K562 (cell line): Measurements from ENCODE around the gene OXTR. TPM values are rescaled to one million over a fixed set of nuclear protein-coding genes. Genes with fewer than 3 reads are reported as not detected.

Experiments used
- ATAC-seq: fragments of 200-7000 bp; cut with Tn5 transposase; 3 replicates; pipeline ENCODE4 v1.9.1; 2020; ENCODE audit warnings: moderate library complexity
- BruUV-seq: library from RNA; stranded (reverse); fragments of 400-500 nt; replicated peaks from 2 replicates; lab custom pipeline; 2021; lab: Mats Ljungman, UMichigan
- CTCF ChIA-PET: fragments of 300-600 bp; formaldehyde crosslinking; extraction: SDS; loops from one replicate; lab custom pipeline; 2021; ENCODE audit warnings: low intra/inter-chr PET ratio; lab: Yijun Ruan, JAX
- POLR2A ChIA-PET: fragments of 300-600, 350-650 bp; sonication (Branson Sonifier 250); formaldehyde crosslinking; extraction: SDS; loops from one replicate; lab custom pipeline; 2021; ENCODE audit warnings: antibody characterized with exemption, inconsistent platforms; lab: Yijun Ruan, JAX
- DNase-seq, 4 experiments: peaks; one replicate each; pipeline versions ENCODE4 v3.0.0 to v3.0.0-alpha.2; 2011 to 2018; ENCODE audit warnings: low spot score in 3 of 4, mixed read lengths in 3 of 4; ENCODE audit errors: extremely low read depth in 1 of 4
- FAIRE-seq: peaks from 2 replicates; lab custom pipeline; 2011; peaks lifted over from hg19 to GRCh38; lab: Jason Lieb, UNC
- H2AFZ ChIP-seq: 2 replicates; pipeline ENCODE4 v1.6.0; 2011; ENCODE audit warnings: low read depth, low read length, control low read depth, inconsistent platforms
- H3K27ac ChIP-seq: fragments of 200-600 bp; 3 replicates; pipeline ENCODE4 v1.8.0; 2011; ENCODE audit warnings: low read depth, mild to moderate bottlenecking, control low read depth, inconsistent platforms, low read length, moderate library complexity, mixed read lengths; ENCODE audit errors: extremely low read depth
- H3K27me3 ChIP-seq, 2 experiments: fragments of 300-600 bp in 1 of 2; 2 replicates in 1 of 2; 3 replicates in 1 of 2; pipeline versions ENCODE4 v1.6.0 to v1.8.0; 2011; ENCODE audit warnings: inconsistent platforms in 2 of 2, low read length in 2 of 2, mild to moderate bottlenecking in 1 of 2, mixed read lengths in 1 of 2, moderate library complexity in 1 of 2; ENCODE audit not compliant: control insufficient read depth in 2 of 2, insufficient read depth in 2 of 2
- H3K36me3 ChIP-seq: fragments of 300-600 bp; 3 replicates; pipeline ENCODE4 v1.8.0; 2011; ENCODE audit warnings: mild to moderate bottlenecking, low read length, inconsistent platforms; ENCODE audit not compliant: control insufficient read depth, insufficient read depth
- H3K4me1 ChIP-seq, 2 experiments: fragments of 200-600 bp in 1 of 2; replicated peaks in 1 of 2; 2 replicates in 1 of 2; 3 replicates in 1 of 2; pipeline versions ENCODE4 v1.5.1 to v1.8.0; 2011; ENCODE audit warnings: inconsistent platforms in 2 of 2, low read length in 2 of 2, mild to moderate bottlenecking in 1 of 2, mixed read lengths in 1 of 2, moderate library complexity in 1 of 2; ENCODE audit not compliant: control insufficient read depth in 2 of 2, insufficient read depth in 2 of 2
- H3K4me2 ChIP-seq: 2 replicates; pipeline ENCODE4 v1.6.1; 2011; ENCODE audit warnings: low read length, control low read depth, inconsistent platforms, mixed read lengths; ENCODE audit not compliant: insufficient read depth
- H3K4me3 ChIP-seq: fragments of 200-600 bp; sonication (generic), shearing (Covaris generic); 2 replicates; pipeline ENCODE4 v1.5.1; 2016; ENCODE audit warnings: control low read depth, inconsistent platforms
- H3K79me2 ChIP-seq: fragments of 200-600 bp; 3 replicates; pipeline ENCODE4 v1.8.0; 2011; ENCODE audit warnings: low read length, inconsistent platforms; ENCODE audit not compliant: control insufficient read depth, insufficient read depth
- H3K9ac ChIP-seq, 2 experiments: 2 replicates each; pipeline versions ENCODE4 v1.6.0 to v1.6.1; 2011; ENCODE audit warnings: low read depth in 2 of 2, low read length in 2 of 2, control low read depth in 1 of 2, inconsistent platforms in 1 of 2, mild to moderate bottlenecking in 1 of 2, mixed read lengths in 1 of 2; ENCODE audit not compliant: insufficient read depth in 1 of 2
- H3K9me1 ChIP-seq: one replicate; pipeline ENCODE4 v1.6.0; 2011; ENCODE audit warnings: inconsistent platforms, mild to moderate bottlenecking, low read length, moderate library complexity; ENCODE audit not compliant: control insufficient read depth, insufficient read depth
- H3K9me3 ChIP-seq: replicated peaks from 2 replicates; pipeline ENCODE4 v1.5.1; 2011; ENCODE audit warnings: low read depth, low read length, inconsistent platforms; ENCODE audit not compliant: control insufficient read depth, insufficient read depth
- H4K20me1 ChIP-seq: replicated peaks from 2 replicates; pipeline ENCODE4 v1.6.1; 2011; ENCODE audit warnings: low read length, inconsistent platforms, mixed read lengths; ENCODE audit not compliant: control insufficient read depth, insufficient read depth
- BDP1 ChIP-seq: IDR thresholded peaks from 3 replicates; pipeline ENCODE4 v1.6.1; 2011; ENCODE audit not compliant: insufficient read length, insufficient read depth
- ETV5 ChIP-seq: sonication (generic); formaldehyde crosslinking; IDR thresholded peaks from 2 replicates; pipeline ENCODE4 v1.4.0; 2020; ENCODE audit warnings: low read depth, mild to moderate bottlenecking, missing genetic modification reagents
- GABPB1 ChIP-seq: sonication (generic); formaldehyde crosslinking; IDR thresholded peaks from 2 replicates; pipeline ENCODE4 v1.8.0; 2022; ENCODE audit warnings: mild to moderate bottlenecking, missing genetic modification reagents
- HNRNPLL ChIP-seq: fragments of 200-400 bp; formaldehyde crosslinking; IDR thresholded peaks from 2 replicates; pipeline ENCODE4 v1.6.1; 2017; ENCODE audit warnings: low read length, low read depth, mild to moderate bottlenecking; ENCODE audit not compliant: poor library complexity, severe bottlenecking
- MAFF ChIP-seq: IDR thresholded peaks from 2 replicates; pipeline ENCODE4 v1.6.1; 2012; ENCODE audit warnings: low read length, improper control_type of control experiment
- MEIS2 ChIP-seq: fragments of 450-650 bp; IDR thresholded peaks from 2 replicates; pipeline ENCODE4 v1.6.1; 2014; ENCODE audit warnings: mild to moderate bottlenecking; ENCODE audit not compliant: partially characterized antibody
- NFIX ChIP-seq: fragments of 250-450 bp; sonication (Bioruptor Pico); IDR thresholded peaks from 2 replicates; pipeline ENCODE4 v1.4.0; 2020; ENCODE audit warnings: low read depth, mild to moderate bottlenecking, moderate library complexity
- NFRKB ChIP-seq: fragments of 450-650 bp; IDR thresholded peaks from 2 replicates; pipeline ENCODE4 v1.6.1; 2016; ENCODE audit warnings: low read depth
- PHB2 ChIP-seq: fragments of 450-650 bp; IDR thresholded peaks from 2 replicates; pipeline ENCODE4 v1.6.1; 2017; ENCODE audit warnings: low read depth
- POLR2B ChIP-seq: fragments of 450-650 bp; IDR thresholded peaks from 2 replicates; pipeline ENCODE4 v1.6.1; 2018; ENCODE audit warnings: low read depth; ENCODE audit not compliant: partially characterized antibody
- SIX5 ChIP-seq, 2 experiments: IDR thresholded peaks; 2 replicates each; pipeline ENCODE4 v1.6.1; 2011; ENCODE audit warnings: low read length in 2 of 2, borderline replicate concordance in 1 of 2, low read depth in 1 of 2, mild to moderate bottlenecking in 1 of 2, moderate library complexity in 1 of 2; ENCODE audit not compliant: insufficient read depth in 1 of 2
- SMAD1 ChIP-seq: fragments of 150-350 bp; IDR thresholded peaks from 2 replicates; pipeline ENCODE4 v1.6.1; 2014; ENCODE audit warnings: low read length, low read depth; ENCODE audit not compliant: partially characterized antibody
- SNIP1 ChIP-seq: fragments of 450-650 bp; IDR thresholded peaks from 2 replicates; pipeline ENCODE4 v1.7.1; 2017; ENCODE audit warnings: low read depth, mild to moderate bottlenecking
- SOX6 ChIP-seq: fragments of 450-650 bp; IDR thresholded peaks from 2 replicates; pipeline ENCODE4 v1.6.1; 2014; ENCODE audit warnings: mild to moderate bottlenecking
- ZFX ChIP-seq: sonication (generic); formaldehyde crosslinking; IDR thresholded peaks from 2 replicates; pipeline ENCODE4 v1.8.0; 2022; ENCODE audit warnings: mild to moderate bottlenecking, missing genetic modification reagents, moderate library complexity
- WGBS: fragments of 100-300 bp; shearing (Covaris generic); methylation state at CpG from one replicate; pipeline ENCODE4 v1.1.6; 2016; ENCODE audit warnings: low coverage, mixed read lengths; ENCODE audit not compliant: insufficient coverage; ENCODE audit errors: missing lambda C conversion rate; 5-methylcytosine and 5-hydroxymethylcytosine counted together
- in situ Hi-C: fragments of 300-500 bp; cut with MboI; formaldehyde crosslinking; loops from 4 replicates; pipeline ENCODE4 v1.15.0; 2018; ENCODE audit warnings: inconsistent platforms, mixed read lengths
- intact Hi-C: fragments of 100-400 bp; cut with micrococcal nuclease; formaldehyde crosslinking; loops from 2 replicates; pipeline ENCODE4 v1.14.2; 2022
- polyA plus RNA-seq, 8 experiments: library from polyadenylated mRNA; depleted of rRNA in 4 of 8; stranded (reverse) in 5 of 8; unstranded in 3 of 8; fragments of >200 nt; fragmentation: Nextera tagmentation in 2 of 8; fragmentation: Illumina TruSeq in 1 of 8; extraction: Ambion mirVana in 2 of 8; extraction: Trizol in 1 of 8; gene quantifications; 2 replicates each; pipeline versions ENCODE4 v1.2.1 to v1.2.3, GENCODE V29; 2011 to 2014; ENCODE audit warnings: inconsistent platforms in 1 of 8, missing spikeins in 1 of 8
- total RNA-seq, 7 experiments: library from RNA; depleted of rRNA in 6 of 7; stranded (reverse); fragments of >200 nt in 6 of 7; fragmentation: Illumina TruSeq in 2 of 7; extraction: Trizol in 2 of 7; gene quantifications; 2 replicates each; pipeline versions ENCODE4 v1.2.1 to v1.2.3, GENCODE V29; 2011 to 2021; ENCODE audit warnings: low replicate concordance in 1 of 7

OXTR gene
- total and polyA plus RNA-seq, 9 of the 15 experiments (the other 6 are each of a cell fraction or from before 2014, with no cell fraction given), result 0.14 to 1.3 (median 0.80) TPM

GRCh38 chr3:8756671-8757070 lies 12.7 kb downstream of the OXTR start:
- Histone ChIP-seq H3K36me3 (no peaks in the 10 kb centered on the region), H3K27ac (no peak overlapping the region), H4K20me1 (peaks cover 5% of the 10 kb centered on the region; the same call in 1 of the 2 replicates), H3K4me3 (no peak overlapping the region), H3K79me2 (no peaks in the 10 kb centered on the region), H3K4me1 (no peaks in the 10 kb centered on the region), H3K9me1 (no peaks in the 10 kb centered on the region), H3K27me3 (peaks cover 22 to 59% of the 10 kb centered on the region in 2 experiments; a peak in 4 of 5 replicates), H3K9me3 (no peaks in the 10 kb centered on the region), H3K4me2 (no peak overlapping the region), H3K9ac (no peak overlapping the region), H2AFZ (no peak overlapping the region)
- FAIRE-seq (no peak), ATAC-seq (peak; percentile 25; the same call in 2 of the 3 replicates), DNase-seq (no peak)
- in situ Hi-C loops, result no loop called here
- POLR2A ChIA-PET, result interaction anchor here (0.7 to 1.5 kb wide), 3 partner anchors 12 to 166 kb away, joined by 3 read pairs; partner anchors contain the start of gene OXTR
- WGBS, result 2% methylated on average over 4 of the region's 7 CpGs
- CTCF ChIA-PET, result interaction anchor here (0.7 kb wide), 1 partner anchor 419 kb away, joined by 3 read pairs; no protein-coding TSS in a partner anchor
- intact Hi-C loops, result no loop called here
- no TSS peak for BruUV-seq
- no peak for TF ChIP-seq SMAD1
- no peak for TF ChIP-seq ZFX (CRISPR knock-in tag)
- TF ChIP-seq MAFF, result no peak
- no peak for TF ChIP-seq ETV5 (CRISPR knock-in tag)
- TF ChIP-seq NFRKB, result no peak
- TF ChIP-seq SOX6, result no peak
- TF ChIP-seq GABPB1 (CRISPR knock-in tag), result no peak
- no peak for TF ChIP-seq SIX5 (IDR thresholded peaks at IDR 0.05; ENCODE audit: borderline replicate concordance in 1 of 2, insufficient read depth in 1 of 2, low read depth in 1 of 2, low read length in 2 of 2)
- no peak for TF ChIP-seq SNIP1
- TF ChIP-seq BDP1, result no peak
- TF ChIP-seq NFIX (CRISPR knock-in tag), result no peak
- no peak for TF ChIP-seq PHB2
- TF ChIP-seq POLR2B, result no peak
- no peak for TF ChIP-seq MEIS2
- no peak for TF ChIP-seq HNRNPLL
